Measurements from ENCODE around the gene APOBEC3A.

The APOBEC3A gene
- total RNA-seq, result 0 to 0.07 (median 0.05) reads per million in 3 experiments

GRCh38 chr22:38957046-38957770 lies at the start of gene APOBEC3A:
Gene APOBEC3A, plus strand, starts transcription at chr22:38957609. Its CDS starts 83 bp downstream, at chr22:38957692.
- no peak for DNase-seq

- no peak for DNase-seq
Measured at GRCh38 chr22:38907767-38908166, 49.6 kb upstream of the APOBEC3A start.

- DNase-seq, result no peak
Measured at GRCh38 chr22:38911434-38911833, 46.0 kb upstream of the APOBEC3A start.

- no peak for DNase-seq
Measured at GRCh38 chr22:38919631-38920190, 37.7 kb upstream of the APOBEC3A start.

GRCh38 chr22:38921120-38921519 lies 36.3 kb upstream of the APOBEC3A start:
- no peak for DNase-seq

GRCh38 chr22:38921806-38922205 lies 35.6 kb upstream of the APOBEC3A start:
- no peak for DNase-seq

GRCh38 chr22:38923463-38924346 lies 33.7 kb upstream of the APOBEC3A start:
- no peak for DNase-seq

- DNase-seq, result no peak
Measured at GRCh38 chr22:38924347-38924952, 33.0 kb upstream of the APOBEC3A start.

GRCh38 chr22:38925571-38926041 lies 31.8 kb upstream of the APOBEC3A start:
- DNase-seq, result no peak

- peak; percentile 12 for DNase-seq
Measured at GRCh38 chr22:38927033-38927781, 30.2 kb upstream of the APOBEC3A start.

- DNase-seq, result no peak
Measured at GRCh38 chr22:38930512-38930911, 26.9 kb upstream of the APOBEC3A start.

GRCh38 chr22:38935023-38935422 lies 22.4 kb upstream of the APOBEC3A start:
- DNase-seq, result no peak

GRCh38 chr22:38935616-38936015 lies 21.8 kb upstream of the APOBEC3A start:
- no peak for DNase-seq

- no peak for DNase-seq
Measured at GRCh38 chr22:38936562-38936961, 20.8 kb upstream of the APOBEC3A start.

- DNase-seq, result no peak
Measured at GRCh38 chr22:38937036-38937435, 20.4 kb upstream of the APOBEC3A start.

- DNase-seq, result no peak
Measured at GRCh38 chr22:38937541-38937940, 19.9 kb upstream of the APOBEC3A start.

GRCh38 chr22:38938221-38938620 lies 19.2 kb upstream of the APOBEC3A start:
- DNase-seq, result no peak

- no peak for DNase-seq
Measured at GRCh38 chr22:38938925-38939324, 18.5 kb upstream of the APOBEC3A start.

GRCh38 chr22:38940811-38941384 lies 16.5 kb upstream of the APOBEC3A start:
- DNase-seq, result no peak

- no peak for DNase-seq
Measured at GRCh38 chr22:38941488-38941987, 15.9 kb upstream of the APOBEC3A start.

- DNase-seq, result no peak
Measured at GRCh38 chr22:38942702-38943101, 14.7 kb upstream of the APOBEC3A start.

GRCh38 chr22:38943201-38943600 lies 14.2 kb upstream of the APOBEC3A start:
- no peak for DNase-seq
